ENCODE measurements around the gene GRIA2. TPM values are rescaled to one million over a fixed set of nuclear protein-coding genes. Genes with fewer than 3 reads are reported as not detected.
"Not testable (repeated sequence)": the region's sequence is repeated elsewhere in the genome, so short reads cannot be mapped to it uniquely, and the experiment has no call there.

Gene GRIA2
- total RNA-seq, 1 donor from 2014 or later = under 0.01 TPM

DNA sequence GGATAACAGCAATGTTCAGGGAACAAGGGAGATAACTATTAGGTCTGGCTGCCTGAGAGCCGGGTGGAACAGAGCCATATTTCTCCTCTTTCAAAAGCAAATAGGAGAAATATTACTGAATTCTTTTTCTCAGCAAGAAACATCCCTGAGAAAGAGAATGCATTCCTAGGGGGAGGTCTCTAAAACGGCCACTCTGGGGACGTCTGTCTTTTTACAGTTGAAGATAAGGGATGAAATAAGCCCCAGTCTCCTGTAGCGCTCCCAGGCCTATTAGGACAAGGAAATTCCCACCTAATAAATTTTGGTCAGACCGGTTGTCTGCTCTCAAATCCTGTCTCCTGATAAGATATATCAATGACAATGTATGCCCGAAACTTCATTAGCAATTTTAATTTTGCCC, 37.6 kb downstream of the GRIA2 start:
- not testable (repeated sequence) for DNase-seq (ENCODE audit: low read depth in 2 of 2)

DNA sequence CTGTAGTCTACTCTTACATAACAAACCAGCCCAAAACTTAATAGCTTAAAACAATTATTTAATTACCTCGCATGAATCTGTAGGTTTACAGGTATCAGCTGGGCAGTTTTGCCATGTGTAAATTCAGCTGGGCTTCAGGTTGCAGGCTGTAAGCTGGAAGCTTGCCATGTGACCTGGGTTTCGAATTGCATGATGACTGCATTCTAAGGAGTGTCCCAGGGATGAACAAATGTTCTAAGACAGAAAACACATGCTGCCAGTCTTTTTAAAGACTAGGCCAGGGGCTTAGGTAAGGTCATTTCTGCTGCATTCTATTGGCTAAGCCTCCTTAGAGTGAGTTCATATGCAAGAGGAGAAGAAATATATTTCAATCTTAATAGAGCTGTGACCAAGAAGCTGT, 44.8 kb downstream of the GRIA2 start:
- no peak for DNase-seq (ENCODE audit: low read depth in 2 of 2)

DNA sequence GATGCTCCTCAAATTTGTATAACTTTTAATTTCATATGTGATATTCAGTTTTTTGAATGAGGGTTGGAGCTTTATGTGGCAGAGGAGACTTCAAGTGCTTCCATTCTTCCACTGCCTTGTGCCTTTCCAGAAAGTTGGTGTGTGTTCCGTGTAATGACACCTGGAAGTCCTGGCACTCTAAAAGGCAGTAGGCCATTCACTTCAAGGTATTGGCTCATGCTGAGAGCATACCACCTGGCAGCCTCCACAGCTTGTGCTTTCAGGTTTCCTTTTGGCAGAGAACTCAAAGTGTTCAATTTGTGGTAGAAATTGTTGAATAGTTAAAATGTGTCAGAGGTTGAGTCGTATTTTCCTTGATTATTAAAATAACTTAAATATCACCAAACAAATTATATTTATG, 49.6 kb downstream of the GRIA2 start:
- no peak for DNase-seq (ENCODE audit: low read depth in 2 of 2)

DNA sequence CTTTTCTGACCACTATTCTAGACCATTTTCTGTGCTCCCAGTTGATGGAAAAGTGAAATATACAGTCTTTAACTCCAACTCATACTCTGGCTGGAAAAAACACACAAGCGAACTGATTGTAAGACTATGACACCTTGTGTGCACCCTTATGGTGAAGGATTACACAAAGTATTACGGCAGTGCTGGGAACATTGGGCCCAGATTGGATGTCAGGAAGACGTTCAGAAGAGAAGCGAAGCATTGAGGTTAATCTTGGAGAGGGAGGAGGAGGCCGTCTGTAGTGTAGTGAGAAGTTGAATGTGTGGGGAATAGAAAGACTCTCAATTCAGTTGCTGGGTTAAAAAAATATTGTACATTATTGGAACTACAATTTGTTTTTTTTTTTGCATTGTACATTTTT, 50.0 kb downstream of the GRIA2 start:
- DNase-seq (ENCODE audit: low read depth in 2 of 2) = no peak

DNA sequence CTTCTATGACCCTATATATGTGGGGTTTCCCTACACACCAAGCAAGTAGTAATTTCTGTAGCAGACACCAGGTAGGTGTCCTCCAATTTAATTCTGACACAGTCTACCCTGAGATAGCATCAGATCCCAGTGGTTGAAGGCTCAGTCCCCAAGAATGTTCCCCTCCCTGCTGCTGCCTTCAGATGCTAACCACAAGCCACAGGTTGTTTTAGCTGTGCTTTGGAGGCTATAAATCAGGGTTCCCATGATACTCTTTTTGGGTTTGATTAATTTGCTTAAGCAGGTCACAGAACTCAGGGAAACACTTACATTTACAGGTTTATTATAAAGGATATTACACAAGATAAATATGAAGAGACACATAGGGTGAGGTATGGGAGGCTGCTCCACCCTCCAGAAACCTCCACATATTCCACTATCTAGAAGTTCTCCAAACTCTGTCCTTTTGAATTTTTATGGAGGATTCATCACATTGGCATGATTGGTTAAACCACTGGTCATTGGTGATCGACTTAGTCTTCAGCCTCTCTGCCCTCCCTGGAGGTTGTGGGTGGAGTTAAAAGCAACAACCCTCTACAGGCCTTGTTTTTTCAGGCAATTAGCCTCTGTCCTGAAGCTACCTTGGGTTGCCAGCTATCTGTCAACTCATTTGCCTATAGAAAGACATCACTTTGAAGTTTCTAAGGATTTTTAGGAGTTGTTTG, 50.8 kb downstream of the GRIA2 start:
- DNase-seq (ENCODE audit: low read depth in 2 of 2) = no peak

DNA sequence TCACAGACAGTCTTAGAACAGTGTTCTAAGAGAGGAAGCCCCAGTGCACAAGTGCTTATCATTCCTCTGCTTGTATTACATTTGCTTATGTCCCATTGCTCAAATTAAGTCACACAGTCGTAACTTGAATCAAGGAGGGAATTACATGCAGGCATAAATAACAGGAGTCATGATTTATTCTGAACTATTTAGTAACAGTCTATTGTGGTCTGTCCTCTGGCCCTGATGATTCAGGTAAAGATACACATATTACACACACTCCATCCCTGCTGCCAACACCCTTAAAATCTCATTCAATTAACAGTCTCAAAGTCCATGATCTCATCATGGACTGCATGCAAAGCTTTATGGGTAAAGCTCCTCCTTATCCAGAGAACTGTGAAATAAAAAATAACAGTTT, 60.1 kb downstream of the GRIA2 start:
- DNase-seq (ENCODE audit: low read depth in 2 of 2) = no peak

DNA sequence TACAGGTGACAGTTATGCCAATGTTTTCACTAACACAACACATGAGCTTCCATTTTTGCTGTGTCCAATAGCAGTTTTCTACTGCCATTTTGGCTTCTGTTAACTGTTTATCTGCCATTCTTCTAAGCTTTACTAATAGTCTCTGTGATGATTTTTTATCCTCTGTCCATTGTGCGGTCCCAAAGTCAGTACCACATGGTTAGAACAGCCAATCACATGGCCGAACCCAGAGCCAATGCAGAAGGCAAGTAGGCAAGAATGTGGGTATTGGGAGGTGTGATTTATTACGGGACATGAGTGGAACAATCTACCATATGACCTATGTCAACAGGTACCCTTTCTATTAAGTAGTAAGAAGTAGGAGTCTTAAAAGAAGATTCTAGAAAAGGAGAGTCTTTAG, 61.5 kb downstream of the GRIA2 start:
- DNase-seq (ENCODE audit: low read depth in 2 of 2) = no peak

DNA sequence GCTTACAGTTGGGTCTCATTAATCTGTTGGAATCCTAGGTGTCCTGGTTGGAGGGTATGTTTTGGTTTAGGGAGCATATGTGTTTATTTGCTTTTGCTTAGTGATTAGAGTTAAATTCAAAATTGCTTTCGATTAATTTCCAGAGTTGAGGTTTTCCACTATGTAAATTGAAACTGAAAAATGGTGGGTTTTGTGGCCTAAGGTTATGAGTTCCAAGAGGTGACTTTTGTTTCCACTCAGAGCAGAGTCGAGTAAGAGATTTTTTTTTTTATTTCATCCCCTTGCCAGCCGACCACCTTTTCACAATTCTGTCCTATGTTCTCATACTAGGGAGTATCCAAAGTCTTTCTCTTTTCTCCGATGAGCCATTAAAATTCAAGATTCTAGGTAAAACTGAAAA, 66.9 kb downstream of the GRIA2 start:
- DNase-seq (ENCODE audit: low read depth in 2 of 2) = no peak

DNA sequence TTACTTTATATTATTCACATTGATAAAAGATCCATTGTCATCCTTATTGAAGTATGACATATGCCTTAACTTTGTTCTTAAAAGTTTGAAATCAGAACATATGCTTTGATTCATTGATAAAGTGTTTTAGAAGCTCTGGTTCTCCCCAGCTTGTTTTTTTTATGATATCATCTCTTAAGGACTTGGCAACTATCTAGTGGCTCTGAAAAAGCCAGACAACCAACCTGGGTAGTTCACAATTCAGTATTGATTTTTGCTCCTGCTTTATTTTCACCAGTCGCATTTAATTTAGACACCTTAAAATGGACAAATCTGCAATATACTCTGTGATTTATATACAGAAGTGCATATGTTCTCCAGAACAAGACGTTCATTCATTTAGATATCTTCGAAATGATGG, 70.1 kb downstream of the GRIA2 start:
- DNase-seq (ENCODE audit: low read depth in 2 of 2) = no peak

DNA sequence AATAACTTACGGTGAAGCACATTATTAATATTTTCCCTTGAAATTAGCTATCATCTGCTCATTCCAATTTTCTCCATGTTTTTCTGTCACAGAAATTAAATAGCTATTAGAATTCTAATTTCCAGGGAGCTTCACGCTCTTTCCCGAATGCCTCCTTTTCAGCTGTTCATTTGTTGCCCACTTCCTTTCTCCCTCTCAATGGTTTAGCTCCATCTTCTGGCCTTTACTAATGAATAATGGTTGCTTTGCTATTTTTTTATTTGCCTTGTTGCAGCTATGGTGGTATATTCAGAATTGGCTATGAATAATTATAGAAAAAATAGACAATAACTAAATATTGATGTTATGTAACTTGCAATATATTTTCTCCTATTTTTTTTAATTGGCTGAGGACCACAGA, 70.5 kb downstream of the GRIA2 start:
- DNase-seq (ENCODE audit: low read depth in 2 of 2) = no peak

DNA sequence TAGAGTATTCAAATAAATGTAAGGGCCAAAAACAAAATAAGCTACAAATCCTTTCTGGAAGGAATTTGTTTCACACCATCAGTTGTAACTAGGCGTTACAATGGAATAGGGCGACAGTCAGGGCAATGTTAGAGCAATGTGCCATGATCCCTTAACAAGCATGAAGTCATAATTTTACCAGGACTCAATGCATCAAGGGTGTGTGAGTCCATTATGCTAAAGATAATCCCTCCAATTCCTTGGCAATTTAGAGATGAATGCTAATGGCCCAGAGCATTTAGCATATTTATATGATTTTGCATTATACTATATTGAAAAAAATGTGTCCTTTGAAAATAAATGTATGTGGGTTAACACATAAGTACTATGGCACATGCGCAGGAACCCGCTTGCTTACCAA, 73.1 kb downstream of the GRIA2 start:
- no peak for DNase-seq (ENCODE audit: low read depth in 2 of 2)

DNA sequence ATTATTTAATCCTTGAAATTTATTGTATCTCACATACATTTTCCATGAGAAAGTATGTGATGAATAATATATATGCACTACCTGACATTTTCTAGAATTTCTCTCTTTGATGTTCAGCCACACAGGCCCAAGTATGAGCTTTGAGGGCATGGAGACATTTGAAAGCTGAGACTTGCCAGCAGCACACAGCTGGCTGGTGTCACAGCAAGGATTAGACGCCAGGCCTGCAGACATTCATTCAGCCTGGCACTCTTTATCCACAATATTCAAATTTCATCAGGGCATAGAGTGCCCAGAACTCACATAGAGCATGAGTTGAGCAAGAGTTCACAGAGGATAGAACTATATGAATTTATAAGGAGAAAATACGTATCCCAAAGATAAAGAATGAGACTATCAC, 74.0 kb downstream of the GRIA2 start:
- no peak for DNase-seq (ENCODE audit: low read depth in 2 of 2)

DNA sequence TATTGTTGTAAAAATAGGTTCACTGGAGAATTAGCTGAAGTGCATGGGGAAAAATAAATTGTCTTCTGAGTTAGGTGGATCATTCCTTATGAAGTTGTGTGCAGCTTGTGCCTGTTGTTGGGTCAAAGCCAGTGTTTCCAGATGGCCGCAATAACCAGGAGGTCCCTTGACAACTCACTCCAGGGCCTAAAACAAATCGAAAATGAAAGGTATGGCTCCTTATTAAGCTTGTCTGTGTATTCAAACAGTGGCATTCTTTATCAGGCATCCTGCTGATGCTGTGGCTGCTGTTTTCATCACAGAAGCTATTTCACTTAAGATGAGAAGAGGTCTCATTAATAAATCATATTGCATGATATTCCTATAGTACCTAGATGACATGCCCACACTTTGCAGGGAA, 80.2 kb downstream of the GRIA2 start:
- no peak for DNase-seq (ENCODE audit: low read depth in 2 of 2)

DNA sequence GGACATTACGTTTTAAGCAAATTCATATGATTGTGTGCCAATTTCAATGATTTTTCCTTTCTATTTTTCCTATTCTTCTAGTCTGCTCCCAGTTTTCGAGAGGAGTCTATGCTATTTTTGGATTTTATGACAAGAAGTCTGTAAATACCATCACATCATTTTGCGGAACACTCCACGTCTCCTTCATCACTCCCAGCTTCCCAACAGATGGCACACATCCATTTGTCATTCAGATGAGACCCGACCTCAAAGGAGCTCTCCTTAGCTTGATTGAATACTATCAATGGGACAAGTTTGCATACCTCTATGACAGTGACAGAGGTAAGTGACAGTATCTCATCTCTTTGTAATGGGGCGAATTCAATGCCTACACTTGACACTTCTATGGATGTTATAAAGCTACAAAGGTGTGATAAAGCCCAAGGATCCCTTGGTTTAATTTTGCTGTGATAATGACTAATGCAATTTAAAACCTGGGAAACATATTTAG, 83.0 kb downstream of the GRIA2 start:
- DNase-seq (ENCODE audit: low read depth in 2 of 2) = no peak

DNA sequence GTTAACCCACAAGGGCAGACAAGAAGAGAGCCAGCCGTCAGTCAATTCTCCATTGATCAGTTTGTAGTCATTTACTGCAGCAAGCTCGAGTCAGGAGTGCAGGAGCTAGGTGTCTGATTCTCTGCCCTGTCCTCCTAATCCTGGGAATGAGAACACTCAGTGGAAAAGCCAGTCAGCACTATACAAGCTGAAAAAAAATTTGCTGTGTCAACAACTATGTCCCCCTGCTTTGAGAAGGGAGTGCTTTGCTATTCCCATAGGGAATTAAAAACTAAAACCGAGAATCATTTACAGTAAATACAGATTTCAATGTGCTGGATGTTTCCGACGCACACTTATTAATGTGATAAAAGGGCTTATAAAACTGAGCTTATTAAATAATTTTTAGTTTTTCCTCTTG, 84.2 kb downstream of the GRIA2 start:
- no peak for DNase-seq (ENCODE audit: low read depth in 2 of 2)

DNA sequence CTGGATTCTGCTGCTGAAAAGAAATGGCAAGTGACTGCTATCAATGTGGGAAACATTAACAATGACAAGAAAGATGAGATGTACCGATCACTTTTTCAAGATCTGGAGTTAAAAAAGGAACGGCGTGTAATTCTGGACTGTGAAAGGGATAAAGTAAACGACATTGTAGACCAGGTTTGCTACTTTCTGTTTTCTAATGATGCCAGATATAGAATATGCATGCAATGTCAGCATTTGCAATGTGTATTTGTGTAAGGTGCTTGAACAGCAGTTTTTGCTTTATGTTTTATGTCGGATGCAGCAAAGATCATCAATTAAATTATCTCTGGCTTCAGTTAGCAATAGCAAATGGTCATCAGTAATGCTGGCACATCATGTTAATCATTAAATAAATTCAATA, 92.2 kb downstream of the GRIA2 start:
- DNase-seq (ENCODE audit: low read depth in 2 of 2) = no peak

DNA sequence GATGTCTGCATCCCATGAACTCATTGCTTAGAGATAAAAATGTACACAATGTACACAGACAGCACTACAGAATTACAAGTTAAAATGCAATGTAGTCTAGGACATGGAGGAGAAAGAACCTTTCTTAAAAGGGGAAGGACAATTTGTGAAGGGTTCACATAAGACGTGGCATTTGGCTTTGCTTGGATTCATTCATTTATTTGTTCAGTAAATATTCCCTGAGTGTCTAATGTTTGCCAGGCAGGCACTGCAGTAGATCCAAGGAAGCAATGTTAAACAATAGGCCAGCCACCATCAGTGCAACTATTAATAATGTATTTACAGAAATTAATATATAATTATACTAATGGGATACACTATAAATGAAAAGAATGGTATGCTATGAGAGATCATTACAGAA, 94.4 kb downstream of the GRIA2 start:
- no peak for DNase-seq (ENCODE audit: low read depth in 2 of 2)

DNA sequence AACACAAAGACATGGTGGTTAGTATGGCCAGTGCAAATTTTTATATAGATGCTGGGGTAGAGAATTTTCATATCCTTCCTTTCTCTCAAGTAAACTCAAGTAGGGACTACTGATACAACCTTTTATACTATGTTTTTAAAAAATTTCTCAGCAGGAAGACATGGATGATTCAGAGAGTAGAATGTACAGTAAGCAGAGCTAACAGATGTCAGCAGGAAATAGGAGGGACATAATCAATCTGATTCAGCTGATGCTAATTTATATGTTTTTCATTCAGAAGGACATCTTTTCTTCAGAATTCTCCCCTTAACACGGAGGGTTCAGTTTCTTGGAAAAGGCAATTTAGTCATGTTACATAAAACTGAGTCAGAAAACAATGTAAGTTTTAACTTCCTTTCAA, 95.4 kb downstream of the GRIA2 start:
- DNase-seq (ENCODE audit: low read depth in 2 of 2) = no peak

DNA sequence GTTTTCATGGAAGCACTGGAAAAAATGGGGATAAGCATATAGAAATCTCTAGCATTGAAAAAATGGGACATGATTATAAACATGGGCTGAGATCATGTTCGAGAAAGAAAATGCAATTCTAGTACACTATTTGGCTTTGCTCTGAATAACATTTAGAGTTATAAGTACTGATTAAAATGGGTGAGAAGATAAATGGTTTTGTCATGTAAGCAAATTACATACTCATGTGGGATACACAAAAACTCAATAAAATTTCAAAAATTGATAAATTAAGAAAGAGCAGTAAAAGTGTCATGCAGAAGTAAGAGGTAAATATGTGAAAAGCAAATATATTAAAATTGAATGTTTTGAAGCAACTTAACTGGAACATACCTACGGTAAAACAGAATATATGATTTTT, 99.6 kb downstream of the GRIA2 start:
- no peak for DNase-seq (ENCODE audit: low read depth in 2 of 2)

DNA sequence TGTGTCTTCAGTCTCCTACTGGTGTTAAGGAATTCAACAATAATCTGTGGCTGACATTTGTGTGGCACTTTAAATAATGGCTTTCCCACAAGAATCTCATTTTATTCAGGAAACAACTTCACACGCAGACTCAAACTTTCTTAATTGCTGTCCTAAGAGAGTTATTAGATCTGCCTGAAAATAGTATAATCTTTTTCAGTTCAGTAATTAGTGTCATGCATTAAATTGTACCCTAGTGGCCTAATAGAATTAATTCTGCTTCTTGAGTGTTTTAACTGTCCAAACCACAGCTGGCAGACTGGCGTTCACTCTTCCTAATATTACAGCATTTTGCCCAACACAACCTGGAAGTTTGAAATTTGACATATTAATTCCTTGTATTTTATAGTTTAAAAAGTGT, 107.1 kb downstream of the GRIA2 start:
- no peak for DNase-seq (ENCODE audit: low read depth in 2 of 2)

DNA sequence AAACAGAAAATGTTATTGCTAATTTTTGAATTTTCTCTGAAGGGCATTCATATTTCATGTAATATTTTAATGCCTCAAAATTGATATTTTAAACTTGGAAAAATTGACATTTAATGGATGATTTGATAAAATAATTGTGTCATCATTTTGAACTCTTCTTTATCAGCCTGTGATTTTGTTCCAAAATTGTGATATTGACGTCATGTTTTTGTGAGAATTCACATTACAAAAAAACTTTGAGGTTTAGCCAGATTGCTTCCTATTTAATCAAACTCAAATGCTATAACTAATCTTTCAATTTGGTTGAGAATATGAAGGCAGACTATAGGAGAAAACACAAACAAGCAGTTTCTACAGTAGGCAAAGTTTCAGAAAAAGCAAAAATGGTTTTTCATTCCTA, 137.4 kb downstream of the GRIA2 start:
- DNase-seq (ENCODE audit: low read depth in 2 of 2) = no peak

DNA sequence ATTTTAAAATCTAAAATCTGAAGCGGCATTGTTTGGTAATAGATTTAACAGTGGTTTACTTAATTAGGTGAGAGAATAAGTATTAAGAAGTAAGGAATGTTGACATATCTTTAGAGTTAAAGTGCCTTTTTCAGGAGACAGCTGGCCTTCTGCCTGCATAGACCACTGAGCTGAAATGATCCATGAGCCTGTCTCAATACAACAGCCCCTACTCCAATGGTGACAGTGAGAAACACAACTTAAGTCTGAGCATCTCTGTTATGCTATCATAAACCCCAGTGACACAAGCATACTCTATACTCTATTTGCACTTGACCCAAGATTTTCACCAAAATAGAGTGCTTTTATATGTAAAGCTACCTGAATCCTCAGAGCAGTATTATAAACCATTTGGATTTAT, 137.9 kb downstream of the GRIA2 start:
- DNase-seq (ENCODE audit: low read depth in 2 of 2) = no peak

DNA sequence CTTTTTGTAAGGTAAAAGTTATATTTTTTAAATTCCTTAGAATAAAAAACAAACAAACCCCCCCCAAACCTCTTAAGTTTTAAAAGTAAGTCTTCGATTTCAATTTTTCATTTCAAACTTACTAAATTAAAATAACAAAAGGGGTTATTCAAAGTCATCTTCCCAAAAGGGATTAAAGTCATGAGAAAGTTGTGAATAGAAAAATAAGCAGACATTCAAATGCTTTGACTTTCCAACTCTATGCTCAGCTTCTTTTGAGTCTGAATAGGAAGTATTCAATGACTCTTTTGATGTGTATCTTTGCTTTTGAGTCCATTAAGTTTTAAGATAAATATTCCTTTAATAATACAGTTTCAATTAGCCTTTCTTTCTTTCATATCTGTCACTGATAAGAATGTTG, 138.3 kb downstream of the GRIA2 start:
- no peak for DNase-seq (ENCODE audit: low read depth in 2 of 2)

DNA sequence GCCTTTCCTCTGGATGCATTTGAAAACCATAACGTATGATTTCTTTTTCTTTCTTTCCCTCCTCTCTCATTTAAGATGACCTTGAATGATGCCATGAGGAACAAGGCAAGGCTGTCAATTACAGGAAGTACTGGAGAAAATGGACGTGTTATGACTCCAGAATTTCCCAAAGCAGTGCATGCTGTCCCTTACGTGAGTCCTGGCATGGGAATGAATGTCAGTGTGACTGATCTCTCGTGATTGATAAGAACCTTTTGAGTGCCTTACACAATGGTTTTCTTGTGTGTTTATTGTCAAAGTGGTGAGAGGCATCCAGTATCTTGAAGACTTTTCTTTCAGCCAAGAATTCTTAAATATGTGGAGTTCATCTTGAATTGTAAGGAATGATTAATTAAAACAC, 142.8 kb downstream of the GRIA2 start:
- no peak for DNase-seq (ENCODE audit: low read depth in 2 of 2)
